GM18873 (cell line): ENCODE measurements around the gene PRKD1.
"Not testable (repeated sequence)": the region's sequence is repeated elsewhere in the genome, so short reads cannot be mapped to it uniquely, and the experiment has no call there.

Source experiments
- ATAC-seq: cut with Tn5 transposase; IDR thresholded peaks from one replicate; pipeline ENCODE4 v1.9.1; 2021; ENCODE audit warnings: mild to moderate bottlenecking, moderate library complexity, moderate number of reproducible peaks; ENCODE audit not compliant: unreplicated experiment, low FRiP score

The PRKD1 gene

GRCh38 chr14:29689597-29689996, 238.1 kb downstream of the PRKD1 start:
- ATAC-seq, result not testable (repeated sequence)

- ATAC-seq, result no peak
These were observed 239.8 kb downstream of the PRKD1 start for GRCh38 chr14:29687866-29688265.

DNA sequence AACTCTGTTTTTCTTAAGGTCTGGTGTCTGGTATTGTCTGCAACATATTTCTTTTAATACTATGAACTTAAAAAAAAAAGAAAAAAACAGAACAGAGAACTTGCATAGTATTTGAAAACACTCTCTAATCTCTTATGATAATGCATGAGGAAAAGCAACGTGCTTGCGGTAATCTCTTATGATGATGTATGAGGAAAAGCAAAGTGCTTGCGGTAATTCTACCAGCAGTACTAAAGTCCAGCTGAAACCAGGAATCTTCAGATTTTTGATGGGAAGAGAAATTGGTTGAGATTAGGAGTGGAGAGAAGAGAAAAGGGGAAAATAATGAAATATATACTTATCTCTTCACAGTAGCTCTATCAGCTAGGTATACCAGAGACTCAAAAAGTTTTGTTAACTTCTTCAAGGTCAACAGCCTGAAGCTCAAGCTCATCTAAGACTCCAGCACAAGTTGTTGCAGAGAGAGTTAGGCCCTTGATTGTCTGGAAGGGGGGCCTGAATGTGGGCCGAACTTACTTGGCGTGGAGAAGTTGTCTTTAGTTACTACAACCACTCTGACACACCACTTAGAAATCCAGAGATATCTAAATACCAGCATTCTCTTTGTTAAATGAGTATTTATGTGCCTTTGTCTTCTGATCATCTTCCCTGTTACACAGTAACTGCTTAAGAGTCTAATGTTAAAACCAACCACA, 240.4 kb downstream of the PRKD1 start:
- no peak for ATAC-seq

DNA sequence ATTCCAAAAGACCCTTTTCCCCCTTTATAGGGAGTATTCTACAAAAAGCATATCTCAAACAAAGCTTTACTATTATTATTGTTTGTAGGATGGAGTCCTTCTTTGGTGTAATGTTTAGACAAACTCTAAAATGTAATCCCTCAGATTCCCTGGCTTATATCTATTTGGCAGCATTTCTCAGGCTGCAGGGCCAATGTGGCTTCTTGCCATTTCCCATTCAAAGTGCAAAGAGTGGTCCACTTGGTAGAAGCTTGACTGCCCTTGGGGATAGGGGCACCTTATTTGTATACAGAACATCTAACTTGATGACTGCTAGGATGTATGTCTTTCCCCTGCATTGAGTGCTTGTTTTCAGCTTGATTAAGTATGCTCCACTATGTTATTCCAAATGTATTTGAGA, 242.7 kb downstream of the PRKD1 start:
- no peak for ATAC-seq

- no peak for ATAC-seq
These were observed 244.9 kb downstream of the PRKD1 start for GRCh38 chr14:29682789-29683188.

GRCh38 chr14:29681316-29681715, 246.3 kb downstream of the PRKD1 start:
- no peak for ATAC-seq

GRCh38 chr14:29674566-29675285, 252.9 kb downstream of the PRKD1 start:
- no peak for ATAC-seq

DNA sequence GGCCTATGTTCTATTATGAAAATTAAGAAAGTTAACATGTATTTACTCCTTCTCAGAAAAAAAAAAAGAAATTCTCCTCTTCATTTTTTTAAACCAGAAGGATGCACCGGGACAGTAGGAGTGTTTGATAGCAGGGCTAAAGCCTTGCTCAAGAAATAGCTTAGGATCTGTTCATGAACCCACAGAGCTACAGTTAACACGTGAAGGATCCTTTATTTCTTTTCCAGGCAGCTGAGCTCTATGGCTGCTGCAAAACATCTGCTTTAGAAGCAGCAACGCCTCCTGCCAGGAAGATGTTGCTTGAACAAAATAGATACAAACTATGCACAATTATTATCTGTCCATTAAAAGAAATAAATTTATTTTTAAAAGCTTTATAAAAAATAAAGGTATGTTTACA, 254.8 kb downstream of the PRKD1 start:
- no peak for ATAC-seq

DNA sequence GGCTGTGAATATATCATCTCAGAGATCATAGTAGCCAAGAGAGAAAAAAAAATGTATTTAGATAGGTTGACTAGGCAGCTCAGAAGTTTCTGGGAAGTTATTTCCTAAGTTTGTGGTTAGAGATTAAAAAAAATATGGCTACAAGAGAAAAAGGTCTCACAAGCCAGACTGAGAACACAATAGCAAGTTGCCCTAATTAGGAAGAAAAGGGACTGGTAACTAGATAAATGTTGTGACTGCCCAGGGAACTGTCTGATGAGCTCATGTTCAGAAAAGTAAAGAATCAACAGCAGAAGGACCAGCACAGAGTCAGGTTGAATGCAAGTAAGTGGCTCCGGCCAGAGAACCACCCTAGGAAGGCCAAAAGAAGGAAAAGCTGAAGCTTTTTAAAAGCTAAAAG, 256.6 kb downstream of the PRKD1 start:
- ATAC-seq, result no peak

GRCh38 chr14:29668201-29668600, 259.4 kb downstream of the PRKD1 start:
- no peak for ATAC-seq

- ATAC-seq, result no peak
These were observed 263.1 kb downstream of the PRKD1 start for GRCh38 chr14:29664515-29664914.

GRCh38 chr14:29663281-29663801, 264.3 kb downstream of the PRKD1 start:
- ATAC-seq, result no peak

GRCh38 chr14:29654901-29655550, 272.6 kb downstream of the PRKD1 start:
- no peak for ATAC-seq

DNA sequence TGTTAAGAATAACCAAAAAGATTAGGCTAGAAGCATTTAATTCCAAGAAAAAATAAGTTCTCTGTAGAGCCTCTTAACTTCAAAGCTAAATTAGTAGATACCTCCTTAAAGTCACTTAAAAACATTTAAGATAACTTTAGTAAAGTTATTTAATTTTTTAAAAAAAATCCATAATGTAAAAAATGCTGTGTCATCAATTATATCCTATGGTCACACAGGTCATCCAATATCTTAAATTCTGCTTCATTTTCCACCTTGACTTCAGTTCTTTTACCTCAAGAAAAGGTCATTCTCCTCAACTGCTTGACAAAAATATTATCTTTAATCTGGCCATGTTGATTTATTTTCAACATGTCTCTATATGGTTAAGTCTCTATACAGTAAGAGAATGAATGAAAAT, 274.3 kb downstream of the PRKD1 start:
- no peak for ATAC-seq

DNA sequence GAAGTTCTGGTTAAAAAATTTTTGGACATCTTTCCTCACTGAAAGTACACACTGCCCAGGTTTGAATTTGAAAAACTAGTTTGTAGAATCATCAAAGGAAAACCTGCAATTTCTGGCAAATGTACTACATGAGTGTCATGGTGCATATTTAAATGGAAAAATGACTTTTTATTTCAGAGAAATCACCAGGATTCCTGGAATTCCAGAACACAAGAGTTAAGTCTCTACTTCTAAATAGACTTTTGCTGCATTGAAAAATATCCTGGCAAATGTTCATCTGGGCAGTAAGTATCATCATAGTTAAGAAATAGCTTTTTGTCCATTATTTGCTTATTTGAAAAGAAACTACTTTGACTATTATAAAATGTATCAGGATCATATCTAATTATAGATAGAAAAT, 275.1 kb downstream of the PRKD1 start:
- no peak for ATAC-seq

- ATAC-seq, result no peak
These were observed 276.9 kb downstream of the PRKD1 start for GRCh38 chr14:29650554-29651269.

DNA sequence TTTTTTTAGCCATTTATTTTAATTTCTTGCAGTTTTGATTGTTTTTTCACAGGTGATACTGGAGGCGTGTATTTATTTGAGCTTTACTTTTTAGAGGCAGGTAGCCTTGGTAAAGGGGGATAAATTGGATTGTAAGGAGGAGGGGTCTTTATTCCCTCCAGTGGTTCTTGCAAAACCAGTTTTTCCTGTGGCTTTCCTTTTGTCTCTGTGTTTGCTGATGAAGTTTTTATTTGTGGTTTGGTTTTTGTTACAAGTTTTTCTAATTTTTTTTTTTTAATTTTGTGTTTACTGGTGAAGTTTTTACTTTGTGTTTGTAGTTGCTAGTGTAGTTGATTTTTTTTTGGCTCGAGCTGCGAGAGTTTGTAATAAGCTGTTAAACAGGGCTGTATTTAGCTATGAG, 278.5 kb downstream of the PRKD1 start:
- no peak for ATAC-seq

DNA sequence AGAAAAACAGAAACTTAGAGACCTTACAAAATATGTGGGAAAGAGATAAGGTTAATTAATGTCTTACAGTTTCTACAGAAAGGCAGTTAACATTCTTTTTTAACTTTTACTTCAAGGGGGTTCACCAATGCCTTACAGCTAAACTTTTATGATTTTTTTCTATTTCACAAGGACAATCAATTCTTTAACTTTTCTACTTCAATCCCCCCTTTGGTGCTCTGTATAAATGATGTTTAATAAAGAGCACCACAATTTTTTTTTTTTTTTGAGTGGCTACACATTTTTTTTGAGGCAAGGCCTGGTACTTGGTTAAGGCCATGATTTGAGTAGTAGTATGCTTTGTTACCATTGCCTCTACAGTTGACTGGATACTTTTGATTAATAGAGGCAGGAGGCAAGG, 279.6 kb downstream of the PRKD1 start:
- ATAC-seq, result no peak

GRCh38 chr14:29645117-29645516, 282.5 kb downstream of the PRKD1 start:
- no peak for ATAC-seq

DNA sequence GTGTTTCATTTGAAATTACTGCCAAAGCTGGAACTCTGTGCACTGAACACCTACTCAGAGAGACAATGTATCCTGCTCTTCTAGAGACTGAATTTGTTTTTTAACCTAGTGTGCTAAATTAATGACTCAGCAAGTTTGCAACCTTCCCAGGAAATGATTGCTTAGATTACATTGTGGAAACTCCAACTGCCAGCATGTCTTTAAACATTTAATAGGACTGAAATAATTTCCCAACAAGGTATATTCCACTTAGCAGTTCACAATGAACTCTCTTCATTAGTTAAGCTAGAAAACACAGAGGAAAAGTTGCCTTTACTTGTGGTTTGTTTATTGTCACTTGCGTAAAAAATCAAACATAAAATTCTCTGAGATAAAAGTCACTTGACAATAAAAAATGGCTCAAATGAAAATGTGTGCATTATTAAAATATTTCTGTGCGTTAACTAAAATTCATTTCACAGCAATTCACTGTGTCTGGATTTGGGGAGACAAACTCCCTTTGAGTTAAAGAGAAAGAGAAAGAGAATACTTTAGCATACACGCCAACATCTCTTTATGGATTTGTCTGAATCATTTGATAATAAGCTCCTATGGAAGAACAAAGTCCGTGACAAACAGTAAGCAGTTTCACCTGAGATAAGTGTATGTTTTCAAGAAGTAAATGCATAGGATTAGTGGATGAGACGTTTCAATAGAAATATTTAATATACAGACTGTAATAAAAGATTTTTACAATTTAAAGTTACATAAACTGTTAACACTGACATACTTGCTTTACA, 284.0 kb downstream of the PRKD1 start:
- no peak for ATAC-seq
